Measurements from ENCODE around the gene STC2.
"Not testable (repeated sequence)": the region's sequence is repeated elsewhere in the genome, so short reads cannot be mapped to it uniquely, and the experiment has no call there.

The STC2 gene

DNA sequence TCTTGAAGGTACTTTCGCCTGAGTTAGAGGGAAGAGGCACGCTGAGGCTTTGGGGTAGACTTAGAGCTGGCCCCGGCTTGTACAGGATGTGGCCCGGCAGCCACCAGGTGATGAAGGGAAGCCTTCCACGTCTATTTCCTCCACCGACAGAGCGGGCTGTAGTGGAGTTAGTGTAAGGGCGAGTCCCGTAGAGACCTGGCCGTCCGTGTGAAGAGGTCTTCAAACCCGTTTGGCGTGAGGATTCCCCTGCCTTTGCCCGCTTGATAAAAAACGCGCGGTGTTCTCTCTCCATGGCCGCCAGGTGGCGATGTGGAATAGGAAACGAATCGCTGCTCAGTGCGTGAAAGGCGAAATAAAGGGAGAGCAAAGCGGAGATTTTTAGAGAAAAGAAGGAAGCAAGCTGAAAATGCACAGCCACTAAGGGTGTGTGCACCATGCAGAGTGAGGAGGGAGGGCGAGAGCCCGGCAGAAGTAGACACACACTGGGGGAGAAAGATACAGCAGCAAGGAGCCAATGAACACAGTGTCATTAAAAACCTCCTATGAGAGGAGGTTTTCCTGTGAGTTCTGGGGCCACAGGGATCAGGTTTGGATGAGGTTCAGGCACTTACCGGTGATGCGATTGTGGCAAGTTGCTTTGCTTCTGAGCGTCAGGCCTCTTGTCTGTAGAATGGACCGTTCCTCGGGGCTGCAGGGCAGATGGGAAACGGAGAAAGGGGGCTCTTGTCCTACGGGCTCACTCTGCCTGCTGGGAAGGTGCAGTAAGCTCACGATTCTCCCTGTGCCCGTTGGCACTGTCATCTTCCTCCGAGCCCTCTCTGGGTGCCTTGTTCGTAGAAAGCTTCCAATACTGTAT, 34.2 kb downstream of the STC2 start:
- H3K27me3 ChIP-seq (ENCODE audit: insufficient read depth, low read length) = no peaks in the 10 kb centered on the region
- H3K36me3 ChIP-seq (ENCODE audit: insufficient read depth, low read length) = no peaks in the 10 kb centered on the region
- H3K27ac ChIP-seq (ENCODE audit: low read depth, low read length) = no peak overlapping the region
- H2AFZ ChIP-seq (ENCODE audit: low read length, unreplicated experiment) = peak overlapping the region; percentile 68
- peaks cover 20% of the 10 kb centered on the region for H3K4me1 ChIP-seq (ENCODE audit: control insufficient read depth, insufficient read depth, low read length, unreplicated experiment)
- H3K4me3 ChIP-seq (ENCODE audit: low read depth, low read length) = peak overlapping the region; percentile 72
- H3K79me2 ChIP-seq (ENCODE audit: control insufficient read depth, insufficient read depth, low read length, unreplicated experiment) = no peaks in the 10 kb centered on the region

- Histone ChIP-seq H3K27ac (ENCODE audit: low read depth, low read length) (no peak overlapping the region), H3K36me3 (ENCODE audit: insufficient read depth, low read length) (no peaks in the 10 kb centered on the region), H3K4me1 (ENCODE audit: control insufficient read depth, insufficient read depth, low read length, unreplicated experiment) (peaks cover 20% of the 10 kb centered on the region), H3K4me3 (ENCODE audit: low read depth, low read length) (no peak overlapping the region), H3K27me3 (ENCODE audit: insufficient read depth, low read length) (0 out of 2 replicates have a peak, but pooled peaks cover 2% of the 10 kb centered on the region), H2AFZ (ENCODE audit: low read length, unreplicated experiment) (no peak overlapping the region), H3K79me2 (ENCODE audit: control insufficient read depth, insufficient read depth, low read length, unreplicated experiment) (no peaks in the 10 kb centered on the region)
Measured at GRCh38 chr5:173291722-173292658, 36.2 kb downstream of the STC2 start.

GRCh38 chr5:173290477-173291131, 37.6 kb downstream of the STC2 start:
- H3K27me3 ChIP-seq (ENCODE audit: insufficient read depth, low read length) = peaks cover 12% of the 10 kb centered on the region; the same call in 1 of the 2 replicates
- H3K79me2 ChIP-seq (ENCODE audit: control insufficient read depth, insufficient read depth, low read length, unreplicated experiment) = no peaks in the 10 kb centered on the region
- H2AFZ ChIP-seq (ENCODE audit: low read length, unreplicated experiment) = no peak overlapping the region
- peaks cover 15% of the 10 kb centered on the region for H3K4me1 ChIP-seq (ENCODE audit: control insufficient read depth, insufficient read depth, low read length, unreplicated experiment)
- no peak overlapping the region for H3K4me3 ChIP-seq (ENCODE audit: low read depth, low read length)
- no peak overlapping the region for H3K27ac ChIP-seq (ENCODE audit: low read depth, low read length)
- H3K36me3 ChIP-seq (ENCODE audit: insufficient read depth, low read length) = no peaks in the 10 kb centered on the region

- H3K4me3 ChIP-seq (ENCODE audit: low read depth, low read length) = no peak overlapping the region
- H2AFZ ChIP-seq (ENCODE audit: low read length, unreplicated experiment) = no peak overlapping the region
- H3K4me1 ChIP-seq (ENCODE audit: control insufficient read depth, insufficient read depth, low read length, unreplicated experiment) = peaks cover 15% of the 10 kb centered on the region
- H3K36me3 ChIP-seq (ENCODE audit: insufficient read depth, low read length) = no peaks in the 10 kb centered on the region
- no peak overlapping the region for H3K27ac ChIP-seq (ENCODE audit: low read depth, low read length)
- peaks cover 16% of the 10 kb centered on the region; the same call in 1 of the 2 replicates for H3K27me3 ChIP-seq (ENCODE audit: insufficient read depth, low read length)
- no peaks in the 10 kb centered on the region for H3K79me2 ChIP-seq (ENCODE audit: control insufficient read depth, insufficient read depth, low read length, unreplicated experiment)
Measured at GRCh38 chr5:173289372-173289771, 38.8 kb downstream of the STC2 start.

- H3K79me2 ChIP-seq (ENCODE audit: control insufficient read depth, insufficient read depth, low read length, unreplicated experiment) = no peaks in the 10 kb centered on the region
- H3K36me3 ChIP-seq (ENCODE audit: insufficient read depth, low read length) = no peaks in the 10 kb centered on the region
- H3K4me3 ChIP-seq (ENCODE audit: low read depth, low read length) = no peak overlapping the region
- peaks cover 13% of the 10 kb centered on the region for H3K4me1 ChIP-seq (ENCODE audit: control insufficient read depth, insufficient read depth, low read length, unreplicated experiment)
- H3K27ac ChIP-seq (ENCODE audit: low read depth, low read length) = no peak overlapping the region
- peaks cover 16% of the 10 kb centered on the region; the same call in 1 of the 2 replicates for H3K27me3 ChIP-seq (ENCODE audit: insufficient read depth, low read length)
- no peak overlapping the region for H2AFZ ChIP-seq (ENCODE audit: low read length, unreplicated experiment)
Measured at GRCh38 chr5:173288632-173289031, 39.6 kb downstream of the STC2 start.

DNA sequence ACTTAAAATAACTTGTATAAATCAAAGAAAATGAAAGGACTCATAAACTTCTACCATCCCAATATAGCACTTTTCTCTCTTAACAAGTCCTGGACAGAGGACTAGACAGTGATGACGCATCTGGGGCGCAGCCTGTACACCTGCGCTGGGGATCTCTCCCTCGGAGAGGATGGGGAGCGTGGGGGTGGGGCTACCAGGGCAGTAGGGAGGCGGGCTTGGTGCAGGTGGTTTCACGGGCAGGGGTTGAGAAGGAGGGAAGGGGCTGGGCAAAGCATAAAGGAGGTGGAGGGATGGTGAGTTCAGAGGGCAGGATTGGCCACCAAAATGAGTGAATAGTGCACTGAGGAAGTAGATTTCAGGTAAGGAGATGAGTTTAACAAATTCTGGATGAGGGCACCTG, 41.1 kb downstream of the STC2 start:
- Histone ChIP-seq H3K4me3 (ENCODE audit: low read depth, low read length) (no peak overlapping the region), H3K4me1 (ENCODE audit: control insufficient read depth, insufficient read depth, low read length, unreplicated experiment) (peaks cover 11% of the 10 kb centered on the region), H3K79me2 (ENCODE audit: control insufficient read depth, insufficient read depth, low read length, unreplicated experiment) (no peaks in the 10 kb centered on the region), H3K36me3 (ENCODE audit: insufficient read depth, low read length) (no peaks in the 10 kb centered on the region), H3K27ac (ENCODE audit: low read depth, low read length) (no peak overlapping the region), H3K27me3 (ENCODE audit: insufficient read depth, low read length) (peaks cover 16% of the 10 kb centered on the region; the same call in 1 of the 2 replicates), H2AFZ (ENCODE audit: low read length, unreplicated experiment) (no peak overlapping the region)

DNA sequence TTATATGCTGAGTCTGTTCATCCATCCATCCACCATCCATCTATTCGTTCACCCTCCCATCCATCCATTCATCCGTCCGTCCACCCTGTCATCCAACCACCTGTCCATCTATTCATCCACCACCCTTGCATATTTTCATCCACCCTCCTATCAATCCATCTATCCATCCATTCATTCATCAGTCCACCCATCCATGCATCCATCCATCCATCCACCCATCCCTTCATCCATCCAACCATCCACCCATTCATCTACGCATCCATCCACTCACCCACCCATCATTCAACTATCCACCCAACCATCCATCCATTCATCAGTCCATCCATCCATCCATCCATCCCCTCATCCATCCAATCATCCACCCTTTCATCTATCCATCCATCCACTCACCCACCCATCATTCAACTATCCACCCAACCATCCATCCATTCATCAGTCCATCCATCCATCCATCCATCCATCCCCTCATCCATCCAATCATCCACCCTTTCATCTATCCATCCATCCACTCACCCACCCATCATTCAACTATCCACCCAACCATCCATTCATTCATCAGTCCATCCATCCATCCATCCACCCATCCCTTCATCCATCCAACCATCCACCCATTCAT, 43.8 kb downstream of the STC2 start:
- H3K4me3 ChIP-seq (ENCODE audit: low read depth, low read length); H3K79me2 ChIP-seq (ENCODE audit: control insufficient read depth, insufficient read depth, low read length, unreplicated experiment); H3K36me3 ChIP-seq (ENCODE audit: insufficient read depth, low read length); H3K4me1 ChIP-seq (ENCODE audit: control insufficient read depth, insufficient read depth, low read length, unreplicated experiment); H2AFZ ChIP-seq (ENCODE audit: low read length, unreplicated experiment); H3K27ac ChIP-seq (ENCODE audit: low read depth, low read length): not testable (repeated sequence)
- H3K27me3 ChIP-seq (ENCODE audit: insufficient read depth, low read length) = peaks cover 16% of the 10 kb centered on the region; the same call in 1 of the 2 replicates

DNA sequence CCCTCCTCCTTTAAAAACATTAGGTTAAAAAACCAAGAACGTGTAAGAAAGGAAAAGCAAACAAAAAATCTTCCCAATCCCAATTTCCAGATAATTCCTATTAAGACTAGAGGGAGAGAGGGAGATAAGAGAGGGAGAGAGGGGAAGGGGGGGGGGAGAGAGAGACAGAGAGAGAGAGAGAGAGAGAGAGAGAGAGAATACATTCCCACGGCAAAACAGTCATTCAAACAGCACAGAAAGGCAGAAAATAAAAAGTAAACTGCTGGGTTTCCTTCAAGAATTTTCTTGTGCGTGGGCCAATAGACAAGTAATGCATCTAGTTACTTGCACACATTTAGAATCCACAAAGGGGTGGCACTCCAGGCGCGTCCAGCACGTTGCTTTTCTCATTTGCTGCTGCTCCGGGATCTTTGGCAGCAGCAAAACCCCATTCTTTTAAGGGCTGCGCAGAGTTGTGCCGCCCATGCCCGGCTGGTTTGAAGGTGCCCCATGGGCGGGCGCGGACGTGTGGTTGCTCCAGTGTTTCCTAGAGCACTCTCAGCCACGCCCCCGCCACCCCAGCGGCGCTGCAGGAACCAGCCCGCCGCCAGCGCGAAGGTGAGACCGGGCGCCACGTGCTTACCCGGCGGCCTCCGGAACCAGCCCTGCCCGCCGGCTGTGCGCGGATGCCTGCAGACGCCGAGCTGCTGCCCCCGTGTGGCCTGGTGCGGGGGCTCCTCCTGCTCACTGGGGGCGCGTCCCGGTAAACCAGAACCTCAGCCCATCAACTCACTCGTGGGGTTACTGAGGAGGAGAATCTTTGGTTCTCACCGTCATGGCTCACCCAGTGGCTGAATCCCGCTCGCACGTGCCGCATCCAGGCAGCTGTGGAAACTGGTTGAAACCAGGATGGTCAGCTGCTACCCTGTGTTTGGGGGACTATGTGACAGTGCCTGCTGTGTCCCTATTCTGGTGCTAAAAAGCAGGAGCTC, 44.6 kb downstream of the STC2 start:
- H3K4me1 ChIP-seq (ENCODE audit: control insufficient read depth, insufficient read depth, low read length, unreplicated experiment) = peaks cover 7% of the 10 kb centered on the region
- H3K27me3 ChIP-seq (ENCODE audit: insufficient read depth, low read length) = peaks cover 21% of the 10 kb centered on the region; the same call in 1 of the 2 replicates
- peak overlapping the region; percentile 57 for H2AFZ ChIP-seq (ENCODE audit: low read length, unreplicated experiment)
- no peaks in the 10 kb centered on the region for H3K36me3 ChIP-seq (ENCODE audit: insufficient read depth, low read length)
- no peaks in the 10 kb centered on the region for H3K79me2 ChIP-seq (ENCODE audit: control insufficient read depth, insufficient read depth, low read length, unreplicated experiment)
- no peak overlapping the region for H3K27ac ChIP-seq (ENCODE audit: low read depth, low read length)
- H3K4me3 ChIP-seq (ENCODE audit: low read depth, low read length) = peak overlapping the region; percentile 77

- H3K4me1 ChIP-seq (ENCODE audit: control insufficient read depth, insufficient read depth, low read length, unreplicated experiment) = peaks cover 7% of the 10 kb centered on the region
- H3K4me3 ChIP-seq (ENCODE audit: low read depth, low read length) = peak overlapping the region; percentile 77
- H2AFZ ChIP-seq (ENCODE audit: low read length, unreplicated experiment) = peak overlapping the region; percentile 57
Measured at GRCh38 chr5:173282916-173283315, 45.3 kb downstream of the STC2 start.

More at GRCh38 chr5:173282916-173283315, 45.3 kb downstream of the STC2 start:
- Histone ChIP-seq H3K27me3 (ENCODE audit: insufficient read depth, low read length) (peaks cover 21% of the 10 kb centered on the region; the same call in 1 of the 2 replicates), H3K36me3 (ENCODE audit: insufficient read depth, low read length) (no peaks in the 10 kb centered on the region), H3K79me2 (ENCODE audit: control insufficient read depth, insufficient read depth, low read length, unreplicated experiment) (no peaks in the 10 kb centered on the region), H3K27ac (ENCODE audit: low read depth, low read length) (no peak overlapping the region)
